ENCODE results near the gene LRPPRC. TPM values are rescaled to one million over a fixed set of nuclear protein-coding genes. Genes with fewer than 3 reads are reported as not detected.
"Not testable (repeated sequence)": the region's sequence is repeated elsewhere in the genome, so short reads cannot be mapped to it uniquely, and the experiment has no call there.

LRPPRC gene
- 60.2 and 61.7 TPM in 2 replicates for total RNA-seq (2014; rRNA removed; shearing (Covaris generic))

- DNase-seq (ENCODE audit: low read depth), result peak; percentile 96
Measured at GRCh38 chr2:43995733-43996533, at the start of gene LRPPRC. Gene LRPPRC, minus strand, starts transcription at chr2:43995989. Its CDS starts 42 bp downstream, at chr2:43995947.

- no peak for DNase-seq (ENCODE audit: low read depth)
Measured at GRCh38 chr2:44045061-44045460, 49.3 kb upstream of the LRPPRC start.

GRCh38 chr2:44044281-44044720 lies 48.5 kb upstream of the LRPPRC start:
- DNase-seq (ENCODE audit: low read depth), result peak; percentile 78

GRCh38 chr2:44040365-44040764 lies 44.6 kb upstream of the LRPPRC start:
- no peak for DNase-seq (ENCODE audit: low read depth)

GRCh38 chr2:44038277-44038676 lies 42.5 kb upstream of the LRPPRC start:
- no peak for DNase-seq (ENCODE audit: low read depth)

GRCh38 chr2:44037221-44037620 lies 41.4 kb upstream of the LRPPRC start:
- DNase-seq (ENCODE audit: low read depth), result no peak

GRCh38 chr2:44033947-44034346 lies 38.2 kb upstream of the LRPPRC start:
- DNase-seq (ENCODE audit: low read depth), result no peak

- DNase-seq (ENCODE audit: low read depth), result not testable (repeated sequence)
Measured at GRCh38 chr2:44027076-44027475, 31.3 kb upstream of the LRPPRC start.

GRCh38 chr2:44016282-44016681 lies 20.5 kb upstream of the LRPPRC start:
- peak; percentile 66 for DNase-seq (ENCODE audit: low read depth)

GRCh38 chr2:44015239-44015638 lies 19.4 kb upstream of the LRPPRC start:
- no peak for DNase-seq (ENCODE audit: low read depth)

GRCh38 chr2:44013205-44013604 lies 17.4 kb upstream of the LRPPRC start:
- not testable (repeated sequence) for DNase-seq (ENCODE audit: low read depth)

- DNase-seq (ENCODE audit: low read depth), result peak; percentile 6
Measured at GRCh38 chr2:44010266-44010665, 14.5 kb upstream of the LRPPRC start.

- DNase-seq (ENCODE audit: low read depth), result no peak
Measured at GRCh38 chr2:44009136-44009735, 13.4 kb upstream of the LRPPRC start.

GRCh38 chr2:44005846-44006245 lies 10.1 kb upstream of the LRPPRC start:
- DNase-seq (ENCODE audit: low read depth), result peak; percentile 15

GRCh38 chr2:44004735-44005602 lies 9.2 kb upstream of the LRPPRC start:
- DNase-seq (ENCODE audit: low read depth), result no peak

GRCh38 chr2:44001716-44002115 lies 5.9 kb upstream of the LRPPRC start:
- no peak for DNase-seq (ENCODE audit: low read depth)

GRCh38 chr2:43998263-43998662 lies 2.5 kb upstream of the LRPPRC start:
- no peak for DNase-seq (ENCODE audit: low read depth)

GRCh38 chr2:43993437-43993836 lies 2.4 kb downstream of the LRPPRC start:
- DNase-seq (ENCODE audit: low read depth), result no peak

- DNase-seq (ENCODE audit: low read depth), result no peak
Measured at GRCh38 chr2:43989545-43989944, 6.2 kb downstream of the LRPPRC start.

- DNase-seq (ENCODE audit: low read depth), result no peak
Measured at GRCh38 chr2:43986600-43986999, 9.2 kb downstream of the LRPPRC start.

- DNase-seq (ENCODE audit: low read depth), result no peak
Measured at GRCh38 chr2:43985359-43985758, 10.4 kb downstream of the LRPPRC start.

- DNase-seq (ENCODE audit: low read depth), result no peak
Measured at GRCh38 chr2:43984533-43984932, 11.3 kb downstream of the LRPPRC start.
